ENCODE data around the gene CDC14B. TPM values are rescaled to one million over a fixed set of nuclear protein-coding genes. Genes with fewer than 3 reads are reported as not detected.

The CDC14B gene
- total RNA-seq, 1 experiment from 2014 or later: 57.1 TPM

DNA sequence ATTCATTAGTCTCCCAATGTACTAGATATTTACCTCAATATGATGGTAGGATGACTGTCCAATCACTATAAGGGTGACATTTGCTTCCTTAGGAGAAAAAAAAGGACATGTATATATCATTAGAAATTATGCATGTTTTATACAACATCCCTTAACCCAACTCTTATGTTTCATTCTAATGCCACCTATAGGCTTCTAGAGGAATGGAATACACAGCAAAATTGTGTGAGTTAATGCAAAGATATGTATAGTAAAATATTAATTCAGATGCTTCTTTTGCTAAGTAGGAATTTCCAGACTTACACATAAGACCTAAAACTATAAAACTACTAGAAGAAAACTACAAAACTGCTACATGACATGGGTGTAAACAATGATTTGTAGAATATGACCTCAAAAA lies 32.0 kb upstream of the CDC14B start:
- Mint-ChIP-seq H3K4me3 (no peak overlapping the region), H3K27ac (no peak overlapping the region), H3K4me1 (peaks cover 4% of the 10 kb centered on the region), H3K36me3 (no peaks in the 10 kb centered on the region; the same call in none of the 2 replicates), H3K27me3 (ENCODE audit: low read depth) (peaks cover 8% of the 10 kb centered on the region), H3K9me3 (no peaks in the 10 kb centered on the region)
- ATAC-seq (no peak), DNase-seq (ENCODE audit: low spot score) (no peak)
- ChIA-PET CTCF (no interaction called here), POLR2A (no interaction called here)
- TF ChIP-seq, protein P1, sequence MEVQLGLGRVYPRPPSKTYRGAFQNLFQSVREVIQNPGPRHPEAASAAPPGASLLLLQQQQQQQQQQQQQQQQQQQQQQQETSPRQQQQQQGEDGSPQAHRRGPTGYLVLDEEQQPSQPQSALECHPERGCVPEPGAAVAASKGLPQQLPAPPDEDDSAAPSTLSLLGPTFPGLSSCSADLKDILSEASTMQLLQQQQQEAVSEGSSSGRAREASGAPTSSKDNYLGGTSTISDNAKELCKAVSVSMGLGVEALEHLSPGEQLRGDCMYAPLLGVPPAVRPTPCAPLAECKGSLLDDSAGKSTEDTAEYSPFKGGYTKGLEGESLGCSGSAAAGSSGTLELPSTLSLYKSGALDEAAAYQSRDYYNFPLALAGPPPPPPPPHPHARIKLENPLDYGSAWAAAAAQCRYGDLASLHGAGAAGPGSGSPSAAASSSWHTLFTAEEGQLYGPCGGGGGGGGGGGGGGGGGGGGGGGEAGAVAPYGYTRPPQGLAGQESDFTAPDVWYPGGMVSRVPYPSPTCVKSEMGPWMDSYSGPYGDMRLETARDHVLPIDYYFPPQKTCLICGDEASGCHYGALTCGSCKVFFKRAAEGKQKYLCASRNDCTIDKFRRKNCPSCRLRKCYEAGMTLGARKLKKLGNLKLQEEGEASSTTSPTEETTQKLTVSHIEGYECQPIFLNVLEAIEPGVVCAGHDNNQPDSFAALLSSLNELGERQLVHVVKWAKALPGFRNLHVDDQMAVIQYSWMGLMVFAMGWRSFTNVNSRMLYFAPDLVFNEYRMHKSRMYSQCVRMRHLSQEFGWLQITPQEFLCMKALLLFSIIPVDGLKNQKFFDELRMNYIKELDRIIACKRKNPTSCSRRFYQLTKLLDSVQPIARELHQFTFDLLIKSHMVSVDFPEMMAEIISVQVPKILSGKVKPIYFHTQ (CRISPR knock-in tag; IDR thresholded peaks at IDR 0.05): no peak
- TF ChIP-seq HMGXB4 (CRISPR knock-in tag; IDR thresholded peaks at IDR 0.05) (no peak), HMGA2 (CRISPR knock-in tag; IDR thresholded peaks at IDR 0.05) (no peak), ZNF232 (CRISPR knock-in tag; IDR thresholded peaks at IDR 0.05) (no peak), ATF2 (CRISPR knock-in tag; IDR thresholded peaks at IDR 0.05; ENCODE audit: borderline replicate concordance, low read depth) (no peak), NFYB (CRISPR knock-in tag; conservative IDR thresholded peaks at IDR 0.05; ENCODE audit: low read depth) (no peak), JAZF1 (CRISPR knock-in tag; IDR thresholded peaks at IDR 0.05) (no peak), NFE2L1 (CRISPR knock-in tag; IDR thresholded peaks at IDR 0.05) (no peak), OVOL2 (CRISPR knock-in tag; IDR thresholded peaks at IDR 0.05; ENCODE audit: borderline replicate concordance) (no peak), ZNF219 (CRISPR knock-in tag; IDR thresholded peaks at IDR 0.05; ENCODE audit: borderline replicate concordance) (no peak), ATF1 (CRISPR knock-in tag; IDR thresholded peaks at IDR 0.05) (no peak), ZNF263 (CRISPR knock-in tag; IDR thresholded peaks at IDR 0.05; ENCODE audit: low read depth) (no peak), PRDM15 (CRISPR knock-in tag; IDR thresholded peaks at IDR 0.05) (no peak), ZNF423 (CRISPR knock-in tag; IDR thresholded peaks at IDR 0.05) (no peak), ARID4B (CRISPR knock-in tag; IDR thresholded peaks at IDR 0.05; ENCODE audit: borderline replicate concordance) (no peak), GABPB1 (CRISPR knock-in tag; IDR thresholded peaks at IDR 0.05) (no peak), KAT7 (CRISPR knock-in tag; IDR thresholded peaks at IDR 0.05; ENCODE audit: borderline replicate concordance) (no peak), SMAD4 (CRISPR knock-in tag; IDR thresholded peaks at IDR 0.05) (no peak)
- TF ChIP-seq, protein P2, sequence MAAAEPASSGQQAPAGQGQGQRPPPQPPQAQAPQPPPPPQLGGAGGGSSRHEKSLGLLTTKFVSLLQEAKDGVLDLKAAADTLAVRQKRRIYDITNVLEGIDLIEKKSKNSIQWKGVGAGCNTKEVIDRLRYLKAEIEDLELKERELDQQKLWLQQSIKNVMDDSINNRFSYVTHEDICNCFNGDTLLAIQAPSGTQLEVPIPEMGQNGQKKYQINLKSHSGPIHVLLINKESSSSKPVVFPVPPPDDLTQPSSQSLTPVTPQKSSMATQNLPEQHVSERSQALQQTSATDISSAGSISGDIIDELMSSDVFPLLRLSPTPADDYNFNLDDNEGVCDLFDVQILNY (CRISPR knock-in tag; IDR thresholded peaks at IDR 0.05): no peak
